Chondrocyte (in vitro differentiated cells): Measurements from ENCODE around the gene PAX8. TPM values are rescaled to one million over a fixed set of nuclear protein-coding genes. Genes with fewer than 3 reads are reported as not detected.

Source experiments
- DNase-seq: peaks from one replicate; pipeline ENCODE4 v3.0.0; 2021; ENCODE audit warnings: mixed read lengths, low spot score
- H3K27ac Mint-ChIP-seq: one replicate; pipeline ENCODE4 v1.8.0; 2021; ENCODE audit warnings: mild to moderate bottlenecking, moderate library complexity, mixed read lengths; ENCODE audit not compliant: unreplicated experiment
- H3K27me3 Mint-ChIP-seq: 2 replicates; pipeline ENCODE4 v1.8.0; 2021; ENCODE audit warnings: low read depth, mixed read lengths
- H3K36me3 Mint-ChIP-seq: 2 replicates; pipeline ENCODE4 v1.8.0; 2021; ENCODE audit warnings: low read depth, mixed read lengths
- H3K4me1 Mint-ChIP-seq: 2 replicates; pipeline ENCODE4 v1.8.0; 2021; ENCODE audit warnings: low read depth, mild to moderate bottlenecking, mixed read lengths
- H3K4me3 Mint-ChIP-seq: one replicate; pipeline ENCODE4 v1.8.0; 2021; ENCODE audit warnings: mild to moderate bottlenecking, moderate library complexity, mixed read lengths; ENCODE audit not compliant: unreplicated experiment
- H3K9me3 Mint-ChIP-seq: 2 replicates; pipeline ENCODE4 v1.8.0; 2021; ENCODE audit warnings: low read depth, mixed read lengths
- total RNA-seq: library from RNA; stranded (reverse); gene quantifications from 3 replicates; pipeline ENCODE4 v1.2.1, GENCODE V29; 2021
- TF ChIP-seq, protein P1 (sequence below): fragments of 200-600 bp; sonication (generic); IDR thresholded peaks from 2 replicates; pipeline ENCODE4 v1.5.0; 2021; ENCODE audit warnings: antibody characterized with exemption, mild to moderate bottlenecking, moderate library complexity

PAX8 gene
- total RNA-seq, 1 donor from 2014 or later, result not detected

DNA sequence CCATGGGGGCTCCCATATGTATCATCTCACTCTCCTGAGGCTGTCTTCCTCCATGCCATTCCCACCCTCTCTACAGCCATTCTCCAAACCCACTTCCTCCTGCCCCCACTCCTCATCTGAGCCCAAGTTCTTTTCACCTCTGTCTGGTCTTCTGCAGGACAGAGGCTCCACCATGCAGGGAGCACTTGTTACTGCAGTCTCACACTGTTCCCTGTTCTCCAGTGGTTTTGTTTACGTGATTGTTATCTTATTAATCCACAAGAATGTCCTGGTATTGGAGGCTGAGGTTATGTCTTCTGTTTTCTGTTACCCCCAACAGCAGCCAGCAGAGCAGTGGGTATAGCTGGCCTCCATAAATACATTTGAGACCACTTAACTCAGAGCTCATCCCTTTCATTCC, 51.4 kb downstream of the PAX8 start:
- no peak for DNase-seq
- Mint-ChIP-seq H3K9me3 (no peaks in the 10 kb centered on the region), H3K4me3 (no peak overlapping the region), H3K36me3 (no peaks in the 10 kb centered on the region), H3K27me3 (no peaks in the 10 kb centered on the region), H3K27ac (no peak overlapping the region), H3K4me1 (peaks cover 14% of the 10 kb centered on the region)
- TF ChIP-seq, protein P1, sequence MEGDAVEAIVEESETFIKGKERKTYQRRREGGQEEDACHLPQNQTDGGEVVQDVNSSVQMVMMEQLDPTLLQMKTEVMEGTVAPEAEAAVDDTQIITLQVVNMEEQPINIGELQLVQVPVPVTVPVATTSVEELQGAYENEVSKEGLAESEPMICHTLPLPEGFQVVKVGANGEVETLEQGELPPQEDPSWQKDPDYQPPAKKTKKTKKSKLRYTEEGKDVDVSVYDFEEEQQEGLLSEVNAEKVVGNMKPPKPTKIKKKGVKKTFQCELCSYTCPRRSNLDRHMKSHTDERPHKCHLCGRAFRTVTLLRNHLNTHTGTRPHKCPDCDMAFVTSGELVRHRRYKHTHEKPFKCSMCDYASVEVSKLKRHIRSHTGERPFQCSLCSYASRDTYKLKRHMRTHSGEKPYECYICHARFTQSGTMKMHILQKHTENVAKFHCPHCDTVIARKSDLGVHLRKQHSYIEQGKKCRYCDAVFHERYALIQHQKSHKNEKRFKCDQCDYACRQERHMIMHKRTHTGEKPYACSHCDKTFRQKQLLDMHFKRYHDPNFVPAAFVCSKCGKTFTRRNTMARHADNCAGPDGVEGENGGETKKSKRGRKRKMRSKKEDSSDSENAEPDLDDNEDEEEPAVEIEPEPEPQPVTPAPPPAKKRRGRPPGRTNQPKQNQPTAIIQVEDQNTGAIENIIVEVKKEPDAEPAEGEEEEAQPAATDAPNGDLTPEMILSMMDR, result no peak

DNA sequence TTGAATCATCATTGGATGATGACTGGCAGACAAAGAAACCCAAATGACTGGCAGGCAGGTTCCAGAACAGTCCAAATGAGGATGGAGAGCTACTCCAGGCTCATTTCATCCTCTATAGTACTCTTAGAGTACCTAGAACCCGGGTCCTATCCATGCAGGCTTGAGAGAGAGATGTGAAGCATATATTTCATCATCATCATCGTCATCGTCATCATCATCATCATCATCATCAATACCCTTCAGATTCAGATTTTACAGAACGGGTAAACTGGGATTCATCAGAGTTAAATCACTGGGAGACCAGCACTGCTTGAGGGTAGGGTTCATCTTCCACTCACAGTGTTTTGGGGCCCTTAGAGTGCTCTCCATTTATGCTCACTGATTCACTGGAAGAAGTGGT, 52.3 kb downstream of the PAX8 start:
- TF ChIP-seq, protein P1, result no peak
- Mint-ChIP-seq H3K27me3 (no peaks in the 10 kb centered on the region), H3K4me3 (no peak overlapping the region), H3K9me3 (no peaks in the 10 kb centered on the region), H3K36me3 (no peaks in the 10 kb centered on the region), H3K27ac (peak overlapping the region; percentile 81), H3K4me1 (peaks cover 14% of the 10 kb centered on the region)
- no peak for DNase-seq

GRCh38 chr2:113225263-113226259, 53.2 kb downstream of the PAX8 start:
- DNase-seq, result no peak
- no peaks in the 10 kb centered on the region for H3K36me3 Mint-ChIP-seq
- H3K4me1 Mint-ChIP-seq, result peaks cover 14% of the 10 kb centered on the region
- TF ChIP-seq, protein P1, result no peak
- H3K27ac Mint-ChIP-seq, result peak overlapping the region; percentile 81
- H3K27me3 Mint-ChIP-seq, result no peaks in the 10 kb centered on the region
- H3K4me3 Mint-ChIP-seq, result no peak overlapping the region
- H3K9me3 Mint-ChIP-seq, result no peaks in the 10 kb centered on the region

GRCh38 chr2:113224647-113225236, 54.0 kb downstream of the PAX8 start:
- H3K27me3 Mint-ChIP-seq, result no peaks in the 10 kb centered on the region
- H3K4me1 Mint-ChIP-seq, result peaks cover 18% of the 10 kb centered on the region
- H3K9me3 Mint-ChIP-seq, result no peaks in the 10 kb centered on the region
- DNase-seq, result no peak
- H3K27ac Mint-ChIP-seq, result no peak overlapping the region
- TF ChIP-seq, protein P1, result no peak
- no peak overlapping the region for H3K4me3 Mint-ChIP-seq
- H3K36me3 Mint-ChIP-seq, result no peaks in the 10 kb centered on the region

- Mint-ChIP-seq H3K27ac (no peak overlapping the region), H3K36me3 (no peaks in the 10 kb centered on the region), H3K4me1 (peaks cover 18% of the 10 kb centered on the region), H3K9me3 (no peaks in the 10 kb centered on the region), H3K27me3 (no peaks in the 10 kb centered on the region), H3K4me3 (no peak overlapping the region)
- no peak for DNase-seq
- TF ChIP-seq, protein P1, result no peak
Measured at GRCh38 chr2:113223813-113224212, 54.9 kb downstream of the PAX8 start.
